DOHH2 (cell line): ENCODE data around the gene SLC27A1.

Source experiments
- H3F3A ChIP-seq: fragments of 200-600 bp; sonication (generic), shearing (Covaris generic); 2 replicates; pipeline ENCODE4 v1.6.0; 2016; ENCODE audit warnings: antibody characterized with exemption, mild to moderate bottlenecking; ENCODE audit not compliant: control insufficient read depth, insufficient read depth
- H3K27ac ChIP-seq: fragments of 200-600 bp; sonication (generic); 2 replicates; pipeline ENCODE4 v1.5.1; 2014; ENCODE audit warnings: low read depth, mild to moderate bottlenecking, low read length, moderate library complexity
- H3K27me3 ChIP-seq: fragments of 200-600 bp; sonication (generic); 2 replicates; pipeline ENCODE4 v1.6.1; 2014; ENCODE audit warnings: mild to moderate bottlenecking, low read length, mixed read lengths; ENCODE audit not compliant: control insufficient read depth
- H3K36me3 ChIP-seq: fragments of 200-600 bp; sonication (generic); 2 replicates; pipeline ENCODE4 v1.6.1; 2014; ENCODE audit warnings: mild to moderate bottlenecking, low read length, moderate library complexity, mixed read lengths; ENCODE audit not compliant: control insufficient read depth
- H3K4me1 ChIP-seq: fragments of 200-600 bp; sonication (generic); 2 replicates; pipeline ENCODE4 v1.6.1; 2014; ENCODE audit warnings: mild to moderate bottlenecking, low read length, mixed read lengths; ENCODE audit not compliant: control insufficient read depth
- H3K4me2 ChIP-seq: fragments of 200-600 bp; sonication (generic); 2 replicates; pipeline ENCODE4 v1.6.0; 2014; ENCODE audit warnings: mild to moderate bottlenecking, low read length, moderate library complexity
- H3K4me3 ChIP-seq: fragments of 200-600 bp; sonication (generic); 2 replicates; pipeline ENCODE4 v1.5.1; 2014; ENCODE audit warnings: mild to moderate bottlenecking, low read length, mixed read lengths
- H3K79me2 ChIP-seq: fragments of 200-600 bp; sonication (generic); 2 replicates; pipeline ENCODE4 v1.6.1; 2014; ENCODE audit warnings: mild to moderate bottlenecking, low read length, mixed read lengths; ENCODE audit not compliant: control insufficient read depth
- H3K9me2 ChIP-seq: fragments of 200-600 bp; sonication (generic); replicated peaks from 2 replicates; pipeline ENCODE4 v1.6.1; 2014; ENCODE audit warnings: mild to moderate bottlenecking, low read length, mixed read lengths; ENCODE audit not compliant: control insufficient read depth
- H3K9me3 ChIP-seq: fragments of 200-600 bp; sonication (generic); 2 replicates; pipeline ENCODE4 v1.6.1; 2014; ENCODE audit warnings: antibody characterized with exemption, low read length, mixed read lengths; ENCODE audit not compliant: control insufficient read depth, insufficient read depth
- H4K20me1 ChIP-seq: fragments of 200-600 bp; sonication (generic); 2 replicates; pipeline ENCODE4 v1.6.0; 2014; ENCODE audit warnings: low read depth, mild to moderate bottlenecking, antibody characterized with exemption, low read length, moderate library complexity; ENCODE audit not compliant: control insufficient read depth, insufficient read depth
- EZH2phosphoT487 ChIP-seq: fragments of 200-600 bp; sonication (generic); IDR thresholded peaks from 2 replicates; pipeline ENCODE4 v1.6.1; 2017; ENCODE audit warnings: borderline replicate concordance, mild to moderate bottlenecking, antibody characterized with exemption, low read length, moderate library complexity, mixed read lengths
- TF ChIP-seq, protein P1 (sequence below): fragments of 200-600 bp; sonication (generic); IDR thresholded peaks from one replicate; pipeline ENCODE4 v1.5.1; 2014; ENCODE audit warnings: antibody characterized with exemption, mild to moderate bottlenecking, low read depth, low read length; ENCODE audit not compliant: poor library complexity, severe bottlenecking

Gene SLC27A1

DNA sequence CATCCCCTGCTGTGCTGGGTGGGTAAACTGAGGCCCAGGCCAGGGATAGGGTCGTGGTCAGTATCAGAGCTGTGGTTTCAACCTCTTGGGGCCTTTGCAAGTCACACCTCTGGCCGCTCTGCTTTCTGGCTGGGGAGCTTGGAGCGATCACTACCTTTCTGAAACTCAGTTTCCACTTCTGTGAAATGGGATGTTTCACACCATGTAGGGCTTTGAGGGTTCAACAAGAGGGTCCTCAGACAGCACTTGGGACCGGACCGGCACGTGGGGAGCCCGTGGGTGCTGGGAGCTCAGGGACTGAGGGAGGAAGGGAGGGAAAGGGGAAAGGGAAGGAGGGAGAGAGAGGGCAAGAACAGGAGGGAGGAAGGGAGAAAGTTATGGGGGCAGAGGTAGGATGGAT lies 62.2 kb downstream of the SLC27A1 start:
- H3K27me3 ChIP-seq: no peaks in the 10 kb centered on the region
- no peaks in the 10 kb centered on the region for H3K9me2 ChIP-seq
- H3K4me2 ChIP-seq: no peak overlapping the region
- H3K9me3 ChIP-seq: no peaks in the 10 kb centered on the region
- H3K27ac ChIP-seq: no peak overlapping the region
- H3K4me3 ChIP-seq: no peak overlapping the region
- H3K4me1 ChIP-seq: peaks cover 39% of the 10 kb centered on the region
- peaks cover 18% of the 10 kb centered on the region for H3F3A ChIP-seq
- peaks cover 71% of the 10 kb centered on the region for H3K36me3 ChIP-seq
- TF ChIP-seq, protein P1, sequence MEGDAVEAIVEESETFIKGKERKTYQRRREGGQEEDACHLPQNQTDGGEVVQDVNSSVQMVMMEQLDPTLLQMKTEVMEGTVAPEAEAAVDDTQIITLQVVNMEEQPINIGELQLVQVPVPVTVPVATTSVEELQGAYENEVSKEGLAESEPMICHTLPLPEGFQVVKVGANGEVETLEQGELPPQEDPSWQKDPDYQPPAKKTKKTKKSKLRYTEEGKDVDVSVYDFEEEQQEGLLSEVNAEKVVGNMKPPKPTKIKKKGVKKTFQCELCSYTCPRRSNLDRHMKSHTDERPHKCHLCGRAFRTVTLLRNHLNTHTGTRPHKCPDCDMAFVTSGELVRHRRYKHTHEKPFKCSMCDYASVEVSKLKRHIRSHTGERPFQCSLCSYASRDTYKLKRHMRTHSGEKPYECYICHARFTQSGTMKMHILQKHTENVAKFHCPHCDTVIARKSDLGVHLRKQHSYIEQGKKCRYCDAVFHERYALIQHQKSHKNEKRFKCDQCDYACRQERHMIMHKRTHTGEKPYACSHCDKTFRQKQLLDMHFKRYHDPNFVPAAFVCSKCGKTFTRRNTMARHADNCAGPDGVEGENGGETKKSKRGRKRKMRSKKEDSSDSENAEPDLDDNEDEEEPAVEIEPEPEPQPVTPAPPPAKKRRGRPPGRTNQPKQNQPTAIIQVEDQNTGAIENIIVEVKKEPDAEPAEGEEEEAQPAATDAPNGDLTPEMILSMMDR: no peak
- H4K20me1 ChIP-seq: no peaks in the 10 kb centered on the region; the same call in 1 of the 2 replicates
- peaks cover 47% of the 10 kb centered on the region for H3K79me2 ChIP-seq

DNA sequence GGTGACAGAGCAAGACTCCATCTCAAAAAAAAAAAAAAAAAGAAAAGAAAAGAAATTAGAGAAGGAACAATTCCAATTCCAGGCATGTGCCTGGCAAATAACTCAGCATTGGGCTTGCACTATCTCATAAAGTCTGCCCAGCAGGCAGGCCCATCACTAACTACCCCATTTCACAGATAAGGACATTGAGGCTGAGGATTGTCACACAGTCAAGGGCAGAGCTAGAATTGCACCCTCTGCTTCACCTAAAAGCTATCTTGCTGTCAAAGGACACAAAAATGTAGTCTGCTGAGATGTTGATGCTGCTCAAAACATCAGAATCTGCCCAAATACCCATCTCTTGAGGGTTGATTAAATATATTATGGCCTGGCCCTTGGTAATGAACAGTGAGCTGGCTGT lies 64.4 kb downstream of the SLC27A1 start:
- H3K36me3 ChIP-seq: peaks cover 54% of the 10 kb centered on the region
- H3K79me2 ChIP-seq: peaks cover 25% of the 10 kb centered on the region
- H3K27ac ChIP-seq: no peak overlapping the region
- H3K9me3 ChIP-seq: no peaks in the 10 kb centered on the region
- TF ChIP-seq EZH2phosphoT487: no peak
- TF ChIP-seq, protein P1: no peak
- no peaks in the 10 kb centered on the region for H3K9me2 ChIP-seq
- H4K20me1 ChIP-seq: no peaks in the 10 kb centered on the region; the same call in 1 of the 2 replicates
- H3K27me3 ChIP-seq: no peaks in the 10 kb centered on the region
- peaks cover 16% of the 10 kb centered on the region for H3F3A ChIP-seq
- no peak overlapping the region for H3K4me2 ChIP-seq
- peaks cover 35% of the 10 kb centered on the region for H3K4me1 ChIP-seq
- H3K4me3 ChIP-seq: no peak overlapping the region

DNA sequence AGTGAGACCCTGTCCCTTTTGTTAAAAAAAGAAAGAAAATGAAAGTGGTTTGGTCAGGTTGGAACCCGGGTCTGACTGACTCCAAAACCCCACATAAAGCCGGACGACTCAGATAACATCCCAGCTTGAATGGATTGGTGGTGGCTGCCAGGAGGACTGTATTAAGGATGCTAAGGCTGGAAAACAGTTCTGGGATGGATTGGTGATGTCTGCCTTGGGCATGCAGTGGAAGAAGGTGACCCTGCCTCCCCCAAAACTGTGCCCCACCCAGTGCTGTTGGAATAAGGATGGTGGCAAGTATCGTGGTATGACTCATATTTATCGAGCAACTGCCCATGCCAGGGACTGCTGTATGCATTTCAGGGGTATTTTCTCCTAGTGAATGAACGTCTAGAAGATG lies 66.6 kb downstream of the SLC27A1 start:
- H3K4me1 ChIP-seq: peaks cover 30% of the 10 kb centered on the region
- H3K27me3 ChIP-seq: no peaks in the 10 kb centered on the region
- no peaks in the 10 kb centered on the region; the same call in none of the 2 replicates for H4K20me1 ChIP-seq
- H3F3A ChIP-seq: peaks cover 16% of the 10 kb centered on the region
- H3K9me2 ChIP-seq: no peaks in the 10 kb centered on the region
- TF ChIP-seq, protein P1: no peak
- TF ChIP-seq EZH2phosphoT487: no peak
- no peak overlapping the region for H3K4me3 ChIP-seq
- H3K4me2 ChIP-seq: no peak overlapping the region
- H3K9me3 ChIP-seq: no peaks in the 10 kb centered on the region
- peaks cover 4% of the 10 kb centered on the region; the same call in 1 of the 2 replicates for H3K79me2 ChIP-seq
- H3K27ac ChIP-seq: no peak overlapping the region
- peaks cover 50% of the 10 kb centered on the region for H3K36me3 ChIP-seq
